HCT116 (cell line): ENCODE measurements around the gene SETD5. TPM values are rescaled to one million over a fixed set of nuclear protein-coding genes. Genes with fewer than 3 reads are reported as not detected.

Source experiments
- ATAC-seq: fragments of 200-7000 bp; cut with Tn5 transposase; 2 replicates; pipeline ENCODE4 v1.9.1; 2020; ENCODE audit warnings: mild to moderate bottlenecking, moderate library complexity
- BruUV-seq: library from RNA; stranded (reverse); fragments of 400-500 nt; replicated peaks from 2 replicates; lab custom pipeline; 2021; lab: Mats Ljungman, UMichigan
- CTCF ChIA-PET: fragments of 300-600 bp; sonication (Branson Sonifier 250); formaldehyde crosslinking; loops from one replicate; lab custom pipeline; 2021; ENCODE audit warnings: antibody characterized with exemption; lab: Charles Lee
- POLR2A ChIA-PET: fragments of 300-600, 350-600 bp; sonication (Branson Sonifier 250); formaldehyde crosslinking; loops from one replicate; lab custom pipeline; 2021; ENCODE audit warnings: antibody characterized with exemption; lab: Charles Lee
- RAD21 ChIA-PET, 2 experiments: fragments of 300-600 bp; sonication (Branson Sonifier 250); formaldehyde crosslinking; loops; one replicate each; lab custom pipeline; 2023; ENCODE audit warnings: low total read pairs in 2 of 2; ENCODE audit not compliant: uncharacterized antibody in 2 of 2, unreplicated experiment in 2 of 2, low non-redundant PET in 1 of 2; lab: Charles Lee
- DNase-seq: peaks from one replicate; pipeline ENCODE4 v3.0.0-alpha.2; 2010; ENCODE audit warnings: low read depth, low spot score
- H2AFZ ChIP-seq: fragments of 200-600 bp; shearing (Covaris generic), sonication (generic); 2 replicates; pipeline ENCODE4 v1.6.1; 2017; ENCODE audit warnings: low read depth, mixed run types, mixed read lengths, antibody characterized with exemption, low read length; ENCODE audit not compliant: poor library complexity, severe bottlenecking
- H3K27ac ChIP-seq: 2 replicates; pipeline ENCODE4 v1.5.1; 2012; ENCODE audit warnings: low read depth, low read length
- H3K27me3 ChIP-seq: fragments of 200-600 bp; sonication (generic); 2 replicates; pipeline ENCODE4 v1.6.1; 2016; ENCODE audit warnings: mixed run types, low read length, mixed read lengths; ENCODE audit not compliant: insufficient read depth
- H3K36me3 ChIP-seq, 2 experiments: fragments of 200-500 bp in 1 of 2; fragments of 200-600 bp in 1 of 2; sonication (Bioruptor generic) in 1 of 2; sonication (generic) in 1 of 2; 2 replicates each; pipeline versions ENCODE4 v1.5.1 to v1.6.1; 2014 to 2016; ENCODE audit warnings: low read length in 2 of 2, inconsistent platforms in 1 of 2, mixed read lengths in 1 of 2, mixed run types in 1 of 2; ENCODE audit not compliant: insufficient read depth in 2 of 2, control insufficient read depth in 1 of 2
- H3K4me1 ChIP-seq, 2 experiments: fragments of 200-600 bp in 1 of 2; sonication (generic) in 1 of 2; 2 replicates each; pipeline versions ENCODE4 v1.5.1 to v1.6.1; 2012 to 2017; ENCODE audit warnings: low read length in 2 of 2, inconsistent platforms in 1 of 2, mild to moderate bottlenecking in 1 of 2, mixed read lengths in 1 of 2, mixed run types in 1 of 2, moderate library complexity in 1 of 2; ENCODE audit not compliant: insufficient read depth in 2 of 2, control insufficient read depth in 1 of 2
- H3K4me2 ChIP-seq: fragments of 200-600 bp; sonication (generic); 2 replicates; pipeline ENCODE4 v1.6.1; 2017; ENCODE audit warnings: mixed run types, low read length, mixed read lengths
- H3K4me3 ChIP-seq, 2 experiments: fragments of 200-600 bp in 1 of 2; sonication (generic) in 1 of 2; replicated peaks in 1 of 2; 2 replicates each; pipeline ENCODE4 v1.5.1; 2011 to 2016; ENCODE audit warnings: low read length in 2 of 2, control low read depth in 1 of 2, low read depth in 1 of 2, mild to moderate bottlenecking in 1 of 2, mixed read lengths in 1 of 2, mixed run types in 1 of 2
- H3K79me2 ChIP-seq: fragments of 200-600 bp; sonication (generic); 2 replicates; pipeline ENCODE4 v1.6.1; 2017; ENCODE audit warnings: mild to moderate bottlenecking, mixed run types, low read length, moderate library complexity, mixed read lengths; ENCODE audit not compliant: insufficient read depth
- H3K9ac ChIP-seq: fragments of 200-600 bp; sonication (generic); 2 replicates; pipeline ENCODE4 v1.6.1; 2016; ENCODE audit warnings: low read length, mixed read lengths
- H3K9me2 ChIP-seq: fragments of 200-600 bp; sonication (generic), shearing (Covaris generic); 2 replicates; pipeline ENCODE4 v1.6.1; 2017; ENCODE audit warnings: mixed run types, mild to moderate bottlenecking, moderate library complexity; ENCODE audit not compliant: insufficient read depth
- H3K9me3 ChIP-seq, 2 experiments: fragments of 200-500 bp in 1 of 2; fragments of 200-600 bp in 1 of 2; sonication (Bioruptor generic) in 1 of 2; sonication (generic) in 1 of 2; 2 replicates each; pipeline ENCODE4 v1.6.1; 2014 to 2017; ENCODE audit warnings: low read length in 2 of 2, mixed read lengths in 2 of 2, inconsistent platforms in 1 of 2, low read depth in 1 of 2, mild to moderate bottlenecking in 1 of 2, mixed run types in 1 of 2, moderate library complexity in 1 of 2; ENCODE audit not compliant: control insufficient read depth in 1 of 2, insufficient read depth in 1 of 2
- H4K20me1 ChIP-seq: fragments of 200-600 bp; sonication (generic), shearing (Covaris generic); 2 replicates; pipeline ENCODE4 v1.6.1; 2017; ENCODE audit warnings: mixed run types, mild to moderate bottlenecking, moderate library complexity; ENCODE audit not compliant: insufficient read depth
- EGR1 ChIP-seq: IDR thresholded peaks from 2 replicates; pipeline ENCODE4 v1.6.1; 2012; ENCODE audit warnings: low read depth
- FOSL1 ChIP-seq: IDR thresholded peaks from 2 replicates; pipeline ENCODE4 v1.6.1; 2012; ENCODE audit warnings: low read depth
- JUND ChIP-seq: IDR thresholded peaks from 2 replicates; pipeline ENCODE4 v1.6.1; 2012
- RAD21 ChIP-seq: IDR thresholded peaks from 2 replicates; pipeline ENCODE4 v1.6.1; 2012; ENCODE audit warnings: low read depth, mild to moderate bottlenecking
- YY1 ChIP-seq: IDR thresholded peaks from 2 replicates; pipeline ENCODE4 v1.6.1; 2011; ENCODE audit warnings: low read length, low read depth, moderate library complexity, mild to moderate bottlenecking; ENCODE audit not compliant: insufficient replicate concordance; ENCODE audit errors: extremely low read depth
- ZFX ChIP-seq: fragments of 450-650 bp; IDR thresholded peaks from 2 replicates; pipeline ENCODE4 v1.6.1; 2017
- intact Hi-C: fragments of 100-400 bp; cut with micrococcal nuclease; formaldehyde crosslinking; loops from 2 replicates; pipeline ENCODE4 v1.10.0; 2022
- total RNA-seq: library from RNA; stranded (reverse); gene quantifications from one replicate; pipeline ENCODE4 v1.2.1, GENCODE V29; 2021; ENCODE audit not compliant: unreplicated experiment
- TF ChIP-seq, protein P1 (sequence below): IDR thresholded peaks from 2 replicates; pipeline ENCODE4 v1.6.1; 2011; ENCODE audit warnings: mild to moderate bottlenecking, low read length, moderate library complexity; ENCODE audit not compliant: insufficient replicate concordance; ENCODE audit errors: extremely low read depth
- TF ChIP-seq, protein P2 (sequence below): IDR thresholded peaks from 2 replicates; pipeline ENCODE4 v1.6.1; 2012

Gene SETD5
- total RNA-seq, 1 experiment from 2014 or later = 141 TPM

DNA sequence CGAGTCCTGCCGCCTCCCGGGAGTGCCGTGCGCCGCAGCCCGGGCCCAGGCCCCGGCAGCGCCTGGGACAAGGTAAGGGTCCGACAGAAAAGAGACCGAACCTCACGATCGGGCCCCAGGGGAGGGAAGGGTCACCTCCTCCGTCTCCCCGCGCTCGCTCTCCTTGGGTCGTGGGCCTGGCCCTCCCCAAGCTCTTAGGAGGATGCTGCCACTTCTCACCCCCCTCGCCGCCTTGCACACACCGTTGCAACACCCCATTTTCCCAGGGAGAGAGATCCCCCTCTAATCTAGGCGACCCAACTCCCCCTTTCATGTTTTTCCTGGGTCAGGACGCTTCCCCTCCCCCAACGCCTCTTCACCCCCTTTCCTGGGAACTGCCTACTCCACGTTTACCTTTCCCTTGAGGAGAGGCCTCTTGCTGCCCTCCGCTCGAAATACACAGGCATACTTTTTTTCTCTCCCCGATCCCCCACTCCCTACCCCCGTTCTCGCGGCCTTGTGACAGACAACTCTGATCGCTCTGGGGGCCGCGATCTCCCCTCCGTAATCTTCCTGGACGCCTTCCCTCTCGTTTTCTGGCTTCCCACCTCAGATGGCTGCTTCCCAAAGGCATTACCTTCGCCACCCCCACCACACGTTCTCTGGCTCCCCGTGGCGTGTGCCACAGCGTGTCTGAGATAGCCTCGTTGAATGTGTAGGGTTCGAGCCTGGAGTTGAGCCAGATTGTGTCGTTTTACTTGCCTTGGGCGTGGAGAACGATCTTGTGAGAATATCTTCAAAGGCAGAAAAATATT, 688 bp downstream of the SETD5 start:
- H3K9ac ChIP-seq = peak overlapping the region; percentile 99
- RAD21 ChIA-PET = interaction anchor here in 1 of 2 experiments (1.4 kb wide), 1 partner anchor 23 kb away, joined by 3 read pairs; no protein-coding TSS in a partner anchor
- TF ChIP-seq ZFX (peak; percentile 97), EGR1 (no peak), FOSL1 (no peak), JUND (no peak), YY1 (no peak), RAD21 (no peak)
- TF ChIP-seq, protein P1, sequence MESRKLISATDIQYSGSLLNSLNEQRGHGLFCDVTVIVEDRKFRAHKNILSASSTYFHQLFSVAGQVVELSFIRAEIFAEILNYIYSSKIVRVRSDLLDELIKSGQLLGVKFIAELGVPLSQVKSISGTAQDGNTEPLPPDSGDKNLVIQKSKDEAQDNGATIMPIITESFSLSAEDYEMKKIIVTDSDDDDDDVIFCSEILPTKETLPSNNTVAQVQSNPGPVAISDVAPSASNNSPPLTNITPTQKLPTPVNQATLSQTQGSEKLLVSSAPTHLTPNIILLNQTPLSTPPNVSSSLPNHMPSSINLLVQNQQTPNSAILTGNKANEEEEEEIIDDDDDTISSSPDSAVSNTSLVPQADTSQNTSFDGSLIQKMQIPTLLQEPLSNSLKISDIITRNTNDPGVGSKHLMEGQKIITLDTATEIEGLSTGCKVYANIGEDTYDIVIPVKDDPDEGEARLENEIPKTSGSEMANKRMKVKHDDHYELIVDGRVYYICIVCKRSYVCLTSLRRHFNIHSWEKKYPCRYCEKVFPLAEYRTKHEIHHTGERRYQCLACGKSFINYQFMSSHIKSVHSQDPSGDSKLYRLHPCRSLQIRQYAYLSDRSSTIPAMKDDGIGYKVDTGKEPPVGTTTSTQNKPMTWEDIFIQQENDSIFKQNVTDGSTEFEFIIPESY = no peak
- TF ChIP-seq, protein P2, sequence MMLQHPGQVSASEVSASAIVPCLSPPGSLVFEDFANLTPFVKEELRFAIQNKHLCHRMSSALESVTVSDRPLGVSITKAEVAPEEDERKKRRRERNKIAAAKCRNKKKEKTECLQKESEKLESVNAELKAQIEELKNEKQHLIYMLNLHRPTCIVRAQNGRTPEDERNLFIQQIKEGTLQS = no peak
- TF ChIP-seq, all 23 proteins: peak for 1
- Histone ChIP-seq H3K4me2 (peak overlapping the region; percentile 94), H4K20me1 (peaks cover 44% of the 10 kb centered on the region), H3K4me1 (peaks cover 38 to 57% of the 10 kb centered on the region in 2 experiments), H3K79me2 (peaks cover 87% of the 10 kb centered on the region), H3K27me3 (no peaks in the 10 kb centered on the region), H3K4me3 (peak overlapping the region; percentile 71 to 98), H3K9me2 (no peaks in the 10 kb centered on the region), H3K9me3 (no peaks in the 10 kb centered on the region), H3K27ac (peak overlapping the region; percentile 93), H3K36me3 (peaks cover 13 to 21% of the 10 kb centered on the region in 2 experiments; a peak in 2 of 4 replicates), H2AFZ (no peak overlapping the region)
- ATAC-seq (no peak), DNase-seq (no peak)
- no TSS peak for BruUV-seq
- ChIA-PET CTCF (no interaction called here), POLR2A (interaction anchor here (0.7 to 3.0 kb wide), 7 partner anchors 10 to 191 kb away, joined by 3 to 46 read pairs (median 8); partner anchors contain the start of gene THUMPD3)
- intact Hi-C loops = no loop called here
